Ascending aorta (tissue), 2 donors: ENCODE measurements around the gene MTRR. TPM values are rescaled to one million over a fixed set of nuclear protein-coding genes. Genes with fewer than 3 reads are reported as not detected.

Experiments used
- DNase-seq, 2 donors: peaks; one replicate each; pipeline ENCODE4 v3.0.0-alpha.2; 2019; ENCODE audit warnings: low spot score in 2 of 2
- H3K27ac ChIP-seq, 2 donors: fragments of 200-600 bp; sonication (generic); one replicate each; pipeline ENCODE4 v1.5.1; 2016 to 2017; ENCODE audit warnings: mild to moderate bottlenecking in 1 of 2
- H3K27me3 ChIP-seq: fragments of 200-600 bp; sonication (generic); one replicate; pipeline ENCODE4 v1.5.1; 2017
- H3K36me3 ChIP-seq, 2 donors: fragments of 200-600 bp; sonication (generic); one replicate each; pipeline ENCODE4 v1.5.1; 2016
- H3K4me1 ChIP-seq, 2 donors: fragments of 200-600 bp; sonication (generic); one replicate each; pipeline ENCODE4 v1.5.1; 2016 to 2017; ENCODE audit warnings: mild to moderate bottlenecking in 1 of 2
- H3K4me3 ChIP-seq, 2 donors: fragments of 200-600 bp; sonication (generic); one replicate each; pipeline ENCODE4 v1.5.1; 2016 to 2017; ENCODE audit warnings: mild to moderate bottlenecking in 1 of 2
- H3K9me3 ChIP-seq, 2 donors: fragments of 200-600 bp; sonication (generic); one replicate each; pipeline ENCODE4 v1.5.1; 2016
- intact Hi-C: fragments of 100-400 bp; cut with DNase I; formaldehyde crosslinking; loops from one replicate; pipeline ENCODE4 v1.15.1; 2023
- total RNA-seq: library from RNA; depleted of rRNA; stranded (reverse); fragments of >200 nt; gene quantifications from one replicate; pipeline ENCODE4 v1.1.0, GENCODE V29; 2016
- TF ChIP-seq, protein P1 (sequence below), 3 experiments: fragments of 200-600 bp in 2 of 3; fragments of 450-650 bp in 1 of 3; sonication (generic) in 2 of 3; IDR thresholded peaks; one replicate each; pipeline ENCODE4 v1.5.1; 2016 to 2019; ENCODE audit warnings: antibody characterized with exemption in 3 of 3, mild to moderate bottlenecking in 1 of 3, moderate library complexity in 1 of 3

The MTRR gene
- total RNA-seq, 1 donor from 2014 or later = 15.0 TPM

DNA sequence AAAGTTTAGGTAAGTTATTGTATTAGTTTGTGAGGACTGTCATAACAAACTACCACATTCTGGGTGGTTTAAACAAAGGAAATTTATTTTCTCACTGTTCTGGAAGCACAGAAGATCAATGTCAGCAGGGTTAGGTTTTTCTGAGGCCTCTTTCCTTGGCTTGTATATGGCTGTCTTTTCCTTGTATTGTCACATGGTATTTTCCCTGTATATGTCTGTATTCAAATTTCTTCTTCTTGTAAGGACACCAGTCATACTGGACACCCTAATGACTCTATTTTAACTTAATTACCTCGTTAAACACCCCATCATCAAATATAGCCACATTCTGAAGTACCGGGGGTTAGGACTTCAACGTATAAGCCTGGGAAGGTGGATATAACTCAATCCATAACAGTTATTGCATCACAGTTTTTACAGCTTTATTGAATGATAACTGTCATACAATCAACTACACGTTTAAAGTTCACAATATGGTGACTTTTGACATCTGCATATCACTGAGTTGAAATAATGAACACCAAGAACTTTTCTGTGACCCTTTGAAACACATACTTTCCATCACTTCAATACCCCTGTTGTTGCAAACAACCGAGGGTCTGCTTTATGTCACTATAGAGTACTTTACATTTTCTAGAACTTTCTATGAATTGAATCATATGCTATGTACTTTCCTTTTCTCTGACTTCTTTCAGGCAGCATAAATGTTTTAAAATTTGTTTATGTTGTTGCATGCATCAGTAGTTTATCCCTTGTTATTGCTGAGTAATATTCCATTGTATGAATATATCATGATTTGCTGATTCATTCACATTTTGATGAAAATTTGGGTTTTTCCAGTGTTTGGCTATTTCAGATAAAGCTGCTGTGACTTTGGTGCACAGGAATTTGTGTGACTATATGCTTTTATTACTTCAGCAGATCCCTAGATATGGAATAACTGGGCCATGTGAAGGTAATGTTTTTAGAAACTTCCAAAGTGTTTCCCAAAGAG is 48.5 kb downstream of the MTRR start:
- H3K4me1 ChIP-seq = no peaks in the 10 kb centered on the region
- no peak for DNase-seq
- H3K27ac ChIP-seq = no peak overlapping the region
- H3K27me3 ChIP-seq = no peaks in the 10 kb centered on the region
- intact Hi-C loops = no loop called here
- TF ChIP-seq, protein P1, sequence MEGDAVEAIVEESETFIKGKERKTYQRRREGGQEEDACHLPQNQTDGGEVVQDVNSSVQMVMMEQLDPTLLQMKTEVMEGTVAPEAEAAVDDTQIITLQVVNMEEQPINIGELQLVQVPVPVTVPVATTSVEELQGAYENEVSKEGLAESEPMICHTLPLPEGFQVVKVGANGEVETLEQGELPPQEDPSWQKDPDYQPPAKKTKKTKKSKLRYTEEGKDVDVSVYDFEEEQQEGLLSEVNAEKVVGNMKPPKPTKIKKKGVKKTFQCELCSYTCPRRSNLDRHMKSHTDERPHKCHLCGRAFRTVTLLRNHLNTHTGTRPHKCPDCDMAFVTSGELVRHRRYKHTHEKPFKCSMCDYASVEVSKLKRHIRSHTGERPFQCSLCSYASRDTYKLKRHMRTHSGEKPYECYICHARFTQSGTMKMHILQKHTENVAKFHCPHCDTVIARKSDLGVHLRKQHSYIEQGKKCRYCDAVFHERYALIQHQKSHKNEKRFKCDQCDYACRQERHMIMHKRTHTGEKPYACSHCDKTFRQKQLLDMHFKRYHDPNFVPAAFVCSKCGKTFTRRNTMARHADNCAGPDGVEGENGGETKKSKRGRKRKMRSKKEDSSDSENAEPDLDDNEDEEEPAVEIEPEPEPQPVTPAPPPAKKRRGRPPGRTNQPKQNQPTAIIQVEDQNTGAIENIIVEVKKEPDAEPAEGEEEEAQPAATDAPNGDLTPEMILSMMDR (IDR thresholded peaks at IDR 0.05) = no peak
- no peaks in the 10 kb centered on the region for H3K36me3 ChIP-seq
- H3K4me3 ChIP-seq = no peak overlapping the region
- H3K9me3 ChIP-seq = peaks cover under 1 to 10% of the 10 kb centered on the region in 2 donors

DNA sequence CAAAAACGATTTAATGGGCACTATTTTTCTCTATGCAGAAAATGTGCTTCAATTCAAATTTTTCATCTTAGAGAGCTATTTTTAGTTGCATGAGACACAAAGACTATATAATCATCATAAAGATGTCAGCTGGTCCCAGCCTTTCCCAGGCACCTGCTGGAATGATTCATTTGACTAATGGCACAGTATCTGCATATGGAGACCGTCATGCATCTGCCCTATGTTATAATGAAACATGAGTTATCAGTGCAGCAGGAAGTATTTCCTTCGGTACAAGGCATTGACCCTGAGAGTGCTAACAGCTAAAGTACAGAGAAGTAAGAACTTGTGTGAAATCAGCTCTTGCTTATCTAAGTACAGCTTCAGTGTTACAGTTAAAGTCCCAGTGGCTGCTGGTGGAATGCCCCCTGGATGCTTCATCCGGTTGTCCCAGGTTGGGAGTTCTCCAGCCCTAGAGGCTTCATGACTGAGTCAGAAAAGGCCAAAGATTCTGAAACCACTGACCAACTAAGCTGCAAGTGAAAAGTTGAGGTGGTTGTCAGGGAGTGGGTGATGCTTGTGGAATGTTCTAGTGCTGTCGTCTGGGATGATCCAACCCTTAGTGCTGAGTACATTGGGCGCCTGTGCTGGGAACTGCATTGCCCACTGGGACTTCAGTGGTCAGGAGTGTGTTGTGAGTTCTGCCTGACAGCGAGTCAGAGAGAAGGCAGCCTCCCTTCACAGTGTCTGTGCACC is 57.2 kb downstream of the MTRR start:
- Histone ChIP-seq H3K4me3 (no peak overlapping the region), H3K4me1 (no peaks in the 10 kb centered on the region), H3K27me3 (no peaks in the 10 kb centered on the region), H3K36me3 (no peaks in the 10 kb centered on the region), H3K27ac (no peak overlapping the region), H3K9me3 (no peaks in the 10 kb centered on the region)
- TF ChIP-seq, protein P1 (IDR thresholded peaks at IDR 0.05) = no peak
- intact Hi-C loops = loop anchor here (5.0 kb wide), 1 partner anchor 1281 kb away; no protein-coding TSS in a partner anchor
- DNase-seq = no peak

DNA sequence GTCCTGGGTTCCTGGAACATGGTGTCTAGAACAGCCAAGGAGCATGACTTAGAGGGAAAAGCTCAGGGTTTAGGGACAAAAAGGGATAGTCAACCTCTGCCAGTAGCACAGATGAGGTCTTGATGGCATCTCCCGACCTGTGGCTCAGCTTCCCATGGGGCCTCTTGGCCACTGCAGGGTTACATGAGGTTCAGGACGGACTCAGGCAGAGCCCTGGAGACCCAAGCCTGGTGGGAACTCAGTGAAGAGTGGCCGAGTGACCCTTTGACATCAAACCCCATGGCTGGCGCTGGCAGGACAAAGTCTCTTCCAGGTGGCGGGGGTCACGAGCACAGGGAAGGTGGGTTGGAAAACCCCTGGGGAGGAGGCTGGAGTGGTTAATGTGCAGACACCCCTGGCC is 57.8 kb downstream of the MTRR start:
- TF ChIP-seq, protein P1 (IDR thresholded peaks at IDR 0.05) = no peak
- Histone ChIP-seq H3K4me3 (no peak overlapping the region), H3K27ac (no peak overlapping the region), H3K36me3 (no peaks in the 10 kb centered on the region), H3K27me3 (no peaks in the 10 kb centered on the region), H3K4me1 (no peaks in the 10 kb centered on the region), H3K9me3 (no peaks in the 10 kb centered on the region)
- intact Hi-C loops = loop anchor here (5.0 kb wide), 1 partner anchor 1281 kb away; no protein-coding TSS in a partner anchor
- DNase-seq = no peak

DNA sequence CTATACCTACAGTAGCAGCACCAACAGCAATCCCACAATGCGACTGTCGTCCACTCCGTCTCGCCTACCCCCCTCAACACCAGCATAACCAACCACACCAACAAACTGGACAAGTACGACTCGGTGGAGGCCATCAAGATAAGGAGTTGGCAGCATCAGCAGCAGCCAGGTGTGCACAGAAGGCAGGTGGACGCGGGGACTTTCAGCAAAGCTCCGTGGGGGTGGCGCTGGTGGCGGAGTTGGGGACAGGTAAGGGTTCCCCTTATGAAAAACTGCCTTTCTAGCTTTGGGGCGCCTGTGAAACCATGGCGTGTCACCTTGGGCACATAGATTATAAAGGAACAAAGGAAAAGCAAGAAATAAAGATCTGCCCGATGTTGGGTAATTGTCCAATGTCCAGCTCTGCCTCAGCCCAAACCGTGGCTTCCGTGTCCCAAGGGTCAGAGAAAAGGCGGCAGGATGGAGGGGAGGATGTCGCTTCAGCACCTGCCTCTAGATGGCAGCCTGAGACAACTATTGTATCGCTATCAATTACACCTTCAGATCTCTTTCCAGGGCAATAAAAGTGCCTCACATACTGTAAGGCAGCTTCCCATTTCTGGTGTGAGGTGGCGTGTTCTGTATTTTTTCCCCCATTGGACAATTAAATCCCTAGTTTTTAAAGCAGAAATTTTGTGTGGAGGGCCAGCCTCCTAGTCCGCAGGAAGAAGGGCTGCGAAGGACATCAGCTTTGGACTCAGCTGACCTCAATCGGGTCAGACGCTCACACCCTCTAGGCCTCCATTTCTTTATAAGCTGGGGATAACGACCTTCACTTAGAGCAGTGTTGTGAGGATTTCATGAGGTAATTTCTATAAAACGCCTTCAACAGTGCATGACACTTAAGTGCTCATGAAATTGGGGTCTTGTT is 58.8 kb downstream of the MTRR start:
- intact Hi-C loops = loop anchor here (5.0 kb wide), 1 partner anchor 1280 kb away; no protein-coding TSS in a partner anchor
- Histone ChIP-seq H3K4me3 (no peak overlapping the region), H3K9me3 (no peaks in the 10 kb centered on the region), H3K27ac (no peak overlapping the region), H3K4me1 (no peaks in the 10 kb centered on the region), H3K36me3 (no peaks in the 10 kb centered on the region), H3K27me3 (no peaks in the 10 kb centered on the region)
- no peak for DNase-seq
- TF ChIP-seq, protein P1 (IDR thresholded peaks at IDR 0.05) = peak; percentile 11 to 58 (median 58)

DNA sequence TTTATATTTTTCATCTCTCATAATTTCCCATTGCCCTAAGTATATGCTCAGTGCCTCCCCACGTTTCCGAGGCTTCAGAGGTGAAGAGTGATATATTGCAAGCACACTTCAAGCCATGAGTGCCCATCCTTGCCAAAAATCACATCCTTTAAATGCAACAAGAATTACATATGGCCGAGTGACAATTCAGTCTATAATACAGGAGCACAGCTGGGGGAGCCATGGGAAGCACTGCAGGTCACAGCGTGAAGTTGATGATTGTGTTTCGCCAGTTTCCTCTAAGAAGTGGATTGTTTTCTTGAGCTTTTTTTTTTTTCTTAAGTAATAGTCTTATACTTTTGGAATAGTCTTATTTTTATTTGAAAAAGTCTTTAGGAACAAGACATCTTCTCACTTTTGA is 61.1 kb downstream of the MTRR start:
- DNase-seq = no peak
- Histone ChIP-seq H3K27me3 (no peaks in the 10 kb centered on the region), H3K4me1 (no peaks in the 10 kb centered on the region), H3K9me3 (no peaks in the 10 kb centered on the region), H3K36me3 (no peaks in the 10 kb centered on the region), H3K4me3 (no peak overlapping the region), H3K27ac (no peak overlapping the region)
- intact Hi-C loops = no loop called here
- TF ChIP-seq, protein P1 (IDR thresholded peaks at IDR 0.05) = no peak
